Stimulated activated naive CD8-positive, alpha-beta T cell treated with anti-CD3 and anti-CD28 coated beads, Interleukin-15, Interleukin-2, amounts not matched to agents 100 ng/mL and 50 ng/mL, for 24 hours (primary cell): ENCODE measurements around the gene IMMP2L.
"Not testable (repeated sequence)": the region's sequence is repeated elsewhere in the genome, so short reads cannot be mapped to it uniquely, and the experiment has no call there.

Experiments
- H3K27ac Mint-ChIP-seq: one replicate; pipeline ENCODE4 v1.8.0; 2021; ENCODE audit warnings: mild to moderate bottlenecking, mixed read lengths
- H3K27me3 Mint-ChIP-seq: one replicate; pipeline ENCODE4 v1.8.0; 2021; ENCODE audit warnings: mixed read lengths
- H3K36me3 Mint-ChIP-seq: one replicate; pipeline ENCODE4 v1.8.0; 2021; ENCODE audit warnings: low read depth, mixed read lengths
- H3K4me1 Mint-ChIP-seq: one replicate; pipeline ENCODE4 v1.8.0; 2021; ENCODE audit warnings: low read depth, mixed read lengths
- H3K4me3 Mint-ChIP-seq: one replicate; pipeline ENCODE4 v1.8.0; 2021; ENCODE audit warnings: mild to moderate bottlenecking, mixed read lengths
- H3K9me3 Mint-ChIP-seq: one replicate; pipeline ENCODE4 v1.8.0; 2021; ENCODE audit warnings: mixed read lengths

IMMP2L gene

GRCh38 chr7:111290982-111291381 lies 271.3 kb downstream of the IMMP2L start:
- Mint-ChIP-seq H3K27me3 (no peaks in the 10 kb centered on the region), H3K27ac (no peak overlapping the region), H3K36me3 (peaks cover 18% of the 10 kb centered on the region), H3K4me1 (no peaks in the 10 kb centered on the region), H3K4me3 (no peak overlapping the region), H3K9me3 (peaks cover 11% of the 10 kb centered on the region)

GRCh38 chr7:111290419-111290818 lies 271.9 kb downstream of the IMMP2L start:
- H3K36me3 Mint-ChIP-seq, result peaks cover 18% of the 10 kb centered on the region
- H3K4me3 Mint-ChIP-seq, result no peak overlapping the region
- no peaks in the 10 kb centered on the region for H3K27me3 Mint-ChIP-seq
- peaks cover 11% of the 10 kb centered on the region for H3K9me3 Mint-ChIP-seq
- H3K4me1 Mint-ChIP-seq, result no peaks in the 10 kb centered on the region
- H3K27ac Mint-ChIP-seq, result no peak overlapping the region

GRCh38 chr7:111288441-111288840 lies 273.9 kb downstream of the IMMP2L start:
- Mint-ChIP-seq H3K9me3 (peaks cover 11% of the 10 kb centered on the region), H3K36me3 (peaks cover 28% of the 10 kb centered on the region)
- H3K4me3 Mint-ChIP-seq, H3K4me1 Mint-ChIP-seq, H3K27me3 Mint-ChIP-seq, H3K27ac Mint-ChIP-seq: not testable (repeated sequence)

- Mint-ChIP-seq H3K4me3 (no peak overlapping the region), H3K4me1 (no peaks in the 10 kb centered on the region), H3K27ac (no peak overlapping the region), H3K27me3 (no peaks in the 10 kb centered on the region), H3K36me3 (peaks cover 16% of the 10 kb centered on the region), H3K9me3 (peaks cover 15% of the 10 kb centered on the region)
Observed at GRCh38 chr7:111282626-111283025, 279.7 kb downstream of the IMMP2L start.

DNA sequence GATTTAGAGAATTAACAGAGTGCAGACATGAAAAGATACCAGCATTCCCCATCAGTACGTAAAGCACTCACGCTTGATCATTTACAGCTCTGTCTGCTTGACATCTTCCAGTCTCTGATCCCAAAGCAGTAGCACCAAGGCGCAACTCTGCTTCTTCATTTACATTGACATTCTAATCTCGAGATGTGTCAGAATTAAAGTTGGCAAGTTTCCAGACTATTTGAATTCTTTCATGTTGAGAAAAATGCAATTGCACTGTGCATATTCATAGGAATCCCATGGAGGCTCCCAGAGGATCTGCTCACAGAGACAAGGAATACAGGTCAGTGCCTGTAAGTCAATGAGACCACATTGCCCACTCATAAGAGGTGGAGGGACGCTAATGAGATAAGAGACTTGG lies 287.4 kb downstream of the IMMP2L start:
- no peaks in the 10 kb centered on the region for H3K27me3 Mint-ChIP-seq
- peaks cover 22% of the 10 kb centered on the region for H3K9me3 Mint-ChIP-seq
- no peaks in the 10 kb centered on the region for H3K4me1 Mint-ChIP-seq
- H3K36me3 Mint-ChIP-seq, result peaks cover 12% of the 10 kb centered on the region
- no peak overlapping the region for H3K27ac Mint-ChIP-seq
- no peak overlapping the region for H3K4me3 Mint-ChIP-seq

- peaks cover 12% of the 10 kb centered on the region for H3K36me3 Mint-ChIP-seq
- no peaks in the 10 kb centered on the region for H3K4me1 Mint-ChIP-seq
- no peak overlapping the region for H3K27ac Mint-ChIP-seq
- H3K27me3 Mint-ChIP-seq, result no peaks in the 10 kb centered on the region
- no peak overlapping the region for H3K4me3 Mint-ChIP-seq
- peaks cover 16% of the 10 kb centered on the region for H3K9me3 Mint-ChIP-seq
Observed at GRCh38 chr7:111272092-111272491, 290.2 kb downstream of the IMMP2L start.

- not testable (repeated sequence) for H3K4me3 Mint-ChIP-seq, H3K27me3 Mint-ChIP-seq, H3K27ac Mint-ChIP-seq, H3K4me1 Mint-ChIP-seq
- Mint-ChIP-seq H3K9me3 (peaks cover 16% of the 10 kb centered on the region), H3K36me3 (peaks cover 12% of the 10 kb centered on the region)
Observed at GRCh38 chr7:111270794-111271193, 291.5 kb downstream of the IMMP2L start.

GRCh38 chr7:111268941-111269340 lies 293.4 kb downstream of the IMMP2L start:
- Mint-ChIP-seq H3K36me3 (peaks cover 12% of the 10 kb centered on the region), H3K27ac (no peak overlapping the region), H3K27me3 (no peaks in the 10 kb centered on the region), H3K9me3 (peaks cover 16% of the 10 kb centered on the region), H3K4me3 (no peak overlapping the region), H3K4me1 (no peaks in the 10 kb centered on the region)

DNA sequence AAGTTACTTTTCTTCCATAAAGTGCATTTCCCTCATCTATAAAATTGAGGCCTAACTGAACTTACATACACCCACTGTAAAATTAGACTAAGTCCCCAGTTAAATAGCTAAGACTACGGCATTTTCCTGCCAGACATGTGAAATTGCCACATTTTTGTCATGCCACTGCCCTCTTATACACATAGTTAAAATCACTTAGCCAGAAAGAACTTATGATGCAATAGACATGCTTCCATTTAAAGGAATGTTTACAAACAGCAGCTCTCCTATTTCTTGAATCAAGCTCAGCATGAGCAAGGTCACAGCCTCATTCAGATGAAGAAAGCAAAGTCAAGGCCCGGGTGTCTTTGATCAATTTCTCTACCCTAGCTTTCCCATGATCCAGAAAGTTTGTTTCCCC lies 295.7 kb downstream of the IMMP2L start:
- H3K4me1 Mint-ChIP-seq, result no peaks in the 10 kb centered on the region
- H3K4me3 Mint-ChIP-seq, result no peak overlapping the region
- H3K36me3 Mint-ChIP-seq, result peaks cover 1% of the 10 kb centered on the region
- H3K27me3 Mint-ChIP-seq, result no peaks in the 10 kb centered on the region
- H3K9me3 Mint-ChIP-seq, result peaks cover under 1% of the 10 kb centered on the region
- no peak overlapping the region for H3K27ac Mint-ChIP-seq

DNA sequence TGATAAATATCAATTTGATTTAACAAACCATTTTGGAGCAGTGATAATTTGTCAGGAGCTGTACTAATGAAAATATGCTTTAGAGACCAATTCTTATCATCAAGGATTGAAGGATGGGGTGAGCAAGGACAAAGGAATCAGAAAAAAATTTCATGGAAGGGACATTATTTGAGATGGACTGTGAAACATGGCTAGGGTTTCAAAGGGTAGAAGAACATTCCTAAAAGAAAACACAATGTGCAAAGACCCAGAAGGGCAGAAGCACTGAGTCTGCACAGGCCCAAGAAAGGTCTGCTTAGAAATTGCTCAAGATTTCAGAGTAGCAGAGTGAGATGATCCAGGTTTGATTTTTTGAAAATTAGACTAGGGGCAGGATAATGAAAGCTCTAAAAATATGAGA lies 296.9 kb downstream of the IMMP2L start:
- Mint-ChIP-seq H3K4me1 (no peaks in the 10 kb centered on the region), H3K4me3 (no peak overlapping the region), H3K27ac (no peak overlapping the region), H3K27me3 (no peaks in the 10 kb centered on the region), H3K9me3 (no peaks in the 10 kb centered on the region), H3K36me3 (no peaks in the 10 kb centered on the region)

DNA sequence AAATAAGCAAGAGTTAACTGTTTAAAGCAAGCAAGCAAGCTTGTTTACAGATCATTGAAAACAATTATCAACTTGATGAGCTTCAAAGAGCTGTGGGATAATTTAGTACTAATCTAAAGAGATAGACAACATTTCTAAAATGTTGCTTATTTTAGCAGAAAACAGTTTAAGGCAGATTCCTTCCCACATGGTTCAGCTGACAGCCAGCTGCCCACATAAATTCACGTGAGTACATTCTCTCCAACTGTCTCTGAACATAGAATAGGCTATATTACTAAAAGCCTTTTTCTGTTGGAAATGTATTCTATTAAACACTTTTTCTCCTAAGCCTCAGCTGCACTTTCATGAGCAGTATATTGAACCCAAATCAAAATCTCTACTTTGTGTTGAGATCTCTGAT lies 297.3 kb downstream of the IMMP2L start:
- Mint-ChIP-seq H3K4me3 (no peak overlapping the region), H3K9me3 (no peaks in the 10 kb centered on the region), H3K27me3 (no peaks in the 10 kb centered on the region), H3K27ac (no peak overlapping the region), H3K36me3 (no peaks in the 10 kb centered on the region), H3K4me1 (no peaks in the 10 kb centered on the region)

DNA sequence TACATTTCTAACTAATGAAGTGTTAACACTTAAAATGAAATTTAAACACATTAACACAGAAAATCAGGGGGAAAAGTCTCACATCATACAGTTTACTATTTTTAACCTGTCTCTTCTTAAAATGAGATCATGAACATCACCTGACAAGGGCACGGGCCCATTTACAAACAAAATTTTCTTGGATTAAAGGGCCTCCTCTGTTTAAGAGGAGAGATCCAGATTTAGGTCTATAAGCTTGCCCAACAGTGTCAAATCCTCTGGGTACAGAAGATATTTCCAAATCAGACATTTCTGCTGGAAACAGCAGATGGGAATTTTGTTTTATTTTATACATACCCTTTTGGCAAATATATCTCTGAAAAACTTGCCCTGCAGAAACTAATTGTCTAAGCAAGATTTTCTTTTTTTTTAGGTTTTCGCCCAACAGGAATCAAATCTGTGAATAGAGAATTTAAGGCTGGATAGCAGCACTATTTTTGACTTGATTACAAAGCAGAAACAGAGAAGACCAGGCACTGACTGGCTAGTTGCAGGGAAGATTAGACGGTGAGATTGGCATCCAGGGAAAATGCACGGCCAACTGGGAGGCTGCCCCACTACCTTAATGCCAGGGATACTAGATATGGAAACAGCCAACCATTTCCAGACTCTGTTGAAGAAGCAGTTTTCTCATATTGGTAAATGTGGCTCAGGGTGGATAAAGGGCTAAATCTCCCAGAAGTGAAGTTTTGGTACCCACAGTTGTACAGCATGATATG lies 298.0 kb downstream of the IMMP2L start:
- no peak overlapping the region for H3K4me3 Mint-ChIP-seq
- no peaks in the 10 kb centered on the region for H3K36me3 Mint-ChIP-seq
- H3K4me1 Mint-ChIP-seq, result no peaks in the 10 kb centered on the region
- H3K27ac Mint-ChIP-seq, result no peak overlapping the region
- no peaks in the 10 kb centered on the region for H3K27me3 Mint-ChIP-seq
- H3K9me3 Mint-ChIP-seq, result no peaks in the 10 kb centered on the region

DNA sequence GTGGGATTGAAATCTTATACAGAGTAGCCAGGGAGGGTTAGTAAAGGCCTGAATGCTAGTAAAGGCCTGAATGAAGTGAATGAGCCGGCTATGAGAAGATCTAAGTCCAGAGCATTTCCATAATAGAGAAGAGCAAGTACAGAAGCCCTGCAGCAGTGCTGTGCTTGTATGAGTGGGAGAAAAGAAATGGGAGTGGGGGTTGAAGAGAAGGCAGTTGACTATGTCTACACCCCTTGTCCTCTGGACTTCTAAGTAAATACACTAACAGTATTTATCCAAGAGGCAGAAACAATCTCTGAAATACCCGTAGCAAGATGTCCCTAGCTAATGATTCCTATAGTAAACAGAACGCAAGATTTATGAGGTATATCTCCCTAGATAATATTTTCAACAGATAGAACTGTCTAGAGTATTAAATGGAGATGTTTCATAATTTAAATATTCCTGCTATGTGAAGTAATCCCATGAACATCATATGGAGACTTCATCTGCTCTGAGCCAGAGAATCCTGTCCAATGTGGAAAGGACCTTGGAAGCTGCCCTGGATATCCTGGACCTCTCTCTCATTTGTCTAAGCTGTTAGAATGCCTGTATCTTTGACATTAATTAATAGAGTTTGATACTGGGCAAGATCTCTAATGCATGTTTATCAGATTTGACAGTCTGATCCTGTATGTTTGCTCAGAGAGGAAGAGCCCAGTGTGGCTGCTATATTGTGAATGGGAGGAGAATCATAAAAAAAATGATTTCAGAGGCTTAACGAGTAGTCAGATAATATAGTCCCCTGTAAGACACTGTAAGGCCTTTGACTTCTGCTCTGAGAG lies 299.8 kb downstream of the IMMP2L start:
- no peaks in the 10 kb centered on the region for H3K9me3 Mint-ChIP-seq
- H3K27ac Mint-ChIP-seq, result no peak overlapping the region
- no peaks in the 10 kb centered on the region for H3K36me3 Mint-ChIP-seq
- no peak overlapping the region for H3K4me3 Mint-ChIP-seq
- no peaks in the 10 kb centered on the region for H3K27me3 Mint-ChIP-seq
- no peaks in the 10 kb centered on the region for H3K4me1 Mint-ChIP-seq

DNA sequence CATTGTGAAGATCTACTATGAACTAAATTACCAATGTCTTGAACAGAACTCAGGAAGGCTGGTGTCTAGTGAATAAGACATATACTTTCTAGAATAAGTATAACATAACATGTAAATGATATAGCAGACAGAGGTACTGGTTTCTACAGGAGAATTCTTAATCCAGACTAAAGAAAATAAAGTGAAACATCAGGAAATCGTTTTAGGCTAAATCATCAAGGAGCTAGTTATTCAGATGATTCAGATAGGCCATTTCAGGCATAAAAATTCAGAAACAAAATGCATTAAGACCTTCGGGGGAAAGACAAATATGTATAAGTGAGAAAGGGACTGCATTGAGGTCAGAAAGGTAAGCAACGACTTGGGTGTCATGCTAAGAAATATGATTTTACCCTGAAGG lies 300.8 kb downstream of the IMMP2L start:
- H3K4me3 Mint-ChIP-seq, result no peak overlapping the region
- H3K9me3 Mint-ChIP-seq, result no peaks in the 10 kb centered on the region
- no peaks in the 10 kb centered on the region for H3K4me1 Mint-ChIP-seq
- no peaks in the 10 kb centered on the region for H3K36me3 Mint-ChIP-seq
- H3K27ac Mint-ChIP-seq, result no peak overlapping the region
- no peaks in the 10 kb centered on the region for H3K27me3 Mint-ChIP-seq

DNA sequence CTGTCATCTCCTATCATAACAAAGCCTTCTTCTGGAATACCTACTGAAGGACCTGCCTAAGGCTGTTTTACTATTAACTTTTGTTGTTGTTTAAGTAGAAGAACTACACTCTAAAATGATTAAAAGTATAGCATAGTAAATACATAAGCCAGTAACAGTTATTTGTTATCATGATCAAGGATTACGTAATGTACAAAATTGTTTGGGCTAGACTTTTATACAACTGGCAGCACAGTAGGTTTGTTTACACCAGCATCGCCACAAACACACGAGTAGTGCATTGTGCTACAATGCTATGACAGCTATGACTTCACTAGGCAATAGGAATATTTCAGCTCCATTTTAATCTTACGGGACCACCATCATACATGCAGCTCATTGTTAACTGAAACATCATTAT lies 302.3 kb downstream of the IMMP2L start:
- Mint-ChIP-seq H3K27me3 (no peaks in the 10 kb centered on the region), H3K27ac (no peak overlapping the region), H3K4me1 (no peaks in the 10 kb centered on the region), H3K36me3 (no peaks in the 10 kb centered on the region), H3K9me3 (no peaks in the 10 kb centered on the region), H3K4me3 (no peak overlapping the region)
